Small intestine (tissue), 7 donors: ENCODE results near the gene MT1F. TPM values are rescaled to one million over a fixed set of nuclear protein-coding genes. Genes with fewer than 3 reads are reported as not detected.
"Not testable (repeated sequence)": the region's sequence is repeated elsewhere in the genome, so short reads cannot be mapped to it uniquely, and the experiment has no call there.

Experiments
- DNase-seq, 2 donors: peaks; one replicate each; pipeline versions ENCODE4 v3.0.0 to v3.0.0-alpha.2; 2013
- FAIRE-seq: peaks from 2 replicates; lab custom pipeline; 2012; peaks lifted over from hg19 to GRCh38; lab: Jason Lieb, UNC
- H3K27ac ChIP-seq, 3 donors: one replicate each; pipeline ENCODE4 v1.5.1; 2013; ENCODE audit warnings: low read length in 2 of 3, mild to moderate bottlenecking in 2 of 3, control low read depth in 1 of 3, inconsistent platforms in 1 of 3, low read depth in 1 of 3, moderate library complexity in 1 of 3
- H3K27me3 ChIP-seq, 3 donors: one replicate each; pipeline ENCODE4 v1.6.1; 2013; ENCODE audit warnings: low read length in 3 of 3, inconsistent platforms in 1 of 3; ENCODE audit not compliant: control insufficient read depth in 3 of 3, insufficient read depth in 3 of 3
- H3K36me3 ChIP-seq, 3 donors: one replicate each; pipeline ENCODE4 v1.6.1; 2013; ENCODE audit warnings: low read length in 3 of 3, inconsistent platforms in 1 of 3, low read depth in 1 of 3, mild to moderate bottlenecking in 1 of 3, moderate library complexity in 1 of 3; ENCODE audit not compliant: control insufficient read depth in 3 of 3, insufficient read depth in 2 of 3
- H3K4me1 ChIP-seq, 3 donors: one replicate each; pipeline ENCODE4 v1.6.1; 2013; ENCODE audit warnings: low read length in 2 of 3, inconsistent platforms in 1 of 3, low read depth in 1 of 3, mild to moderate bottlenecking in 1 of 3, moderate library complexity in 1 of 3; ENCODE audit not compliant: control insufficient read depth in 3 of 3, insufficient read depth in 2 of 3
- H3K4me3 ChIP-seq, 3 donors: one replicate each; pipeline ENCODE4 v1.5.1; 2013; ENCODE audit warnings: low read length in 3 of 3, control low read depth in 1 of 3, inconsistent platforms in 1 of 3, low read depth in 1 of 3, mild to moderate bottlenecking in 1 of 3, moderate library complexity in 1 of 3
- H3K9me3 ChIP-seq, 2 donors: one replicate each; pipeline ENCODE4 v1.6.1; 2013; ENCODE audit warnings: low read depth in 1 of 2, low read length in 1 of 2; ENCODE audit not compliant: control insufficient read depth in 2 of 2, insufficient read depth in 1 of 2
- WGBS, 3 donors: extraction: QIAGEN DNeasy Blood & Tissue Kit; methylation state at CpG; one replicate each; pipeline ENCODE4 v1.1.7; 2013; 5-methylcytosine and 5-hydroxymethylcytosine counted together
- polyA plus RNA-seq, 4 donors: library from polyadenylated mRNA; stranded (reverse) in 3 of 4; unstranded in 1 of 4; fragments of 200-250 nt in 3 of 4; fragments of 120-200 nt in 1 of 4; gene quantifications; one replicate each; pipeline versions ENCODE4 v1.2.1 to v1.2.3, GENCODE V29; 2013
- donor health status: healthy with polysubstance abuse.
- donor health status: control.
- donor health status: control.
- donor health status: Bipolar disorder and iron deficiency.
- donor health status: healthy.

The MT1F gene
- polyA plus RNA-seq, 4 donors, result 13.4 to 189 (median 29.1) TPM

DNA sequence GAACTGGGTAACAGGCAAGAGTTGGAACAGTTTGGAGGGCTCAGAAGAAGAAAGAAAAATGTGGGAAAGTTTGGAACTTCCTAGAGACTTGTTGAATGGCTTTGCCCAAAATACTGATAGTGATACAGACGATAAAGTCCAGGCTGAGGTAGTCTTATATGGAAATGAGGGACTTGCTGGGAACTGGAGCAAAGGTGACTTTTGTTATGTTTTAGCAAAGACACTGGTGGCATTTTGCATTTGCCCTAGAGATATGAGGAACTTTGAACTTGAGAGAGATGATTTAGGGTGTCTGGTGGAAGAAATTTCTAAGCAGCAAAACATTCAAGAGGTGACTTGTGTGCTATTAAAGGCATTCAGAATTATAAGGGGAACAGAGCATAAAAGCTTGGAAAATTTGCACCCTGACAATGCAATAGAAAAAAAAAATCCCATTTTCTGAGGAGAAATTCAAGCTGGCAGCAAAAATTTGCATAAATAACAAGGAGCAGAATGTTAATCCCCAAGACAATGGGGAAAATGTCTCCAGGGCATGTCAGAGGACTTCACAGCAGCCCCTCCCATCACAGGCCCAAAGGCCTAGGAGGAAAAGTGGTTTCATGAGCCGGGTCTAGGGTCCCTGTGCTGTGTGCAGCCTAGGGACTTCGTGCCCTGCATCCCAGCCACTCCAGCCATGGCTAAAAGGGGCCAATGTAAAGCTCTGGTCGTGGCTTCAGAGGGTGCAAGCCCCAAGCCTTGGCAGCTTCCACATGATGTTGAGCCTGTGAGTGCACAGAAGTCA, 35.9 kb upstream of the MT1F start:
- not testable (repeated sequence) for H3K4me1 ChIP-seq, H3K9me3 ChIP-seq, FAIRE-seq, H3K4me3 ChIP-seq, H3K27ac ChIP-seq, DNase-seq, H3K36me3 ChIP-seq
- 59 to 72% (median 64%) methylated on average over 4 of the region's 4 CpGs for WGBS, 3 donors
- H3K27me3 ChIP-seq, result peaks cover 0 to 28% (median 0%) of the 10 kb centered on the region in 3 donors

DNA sequence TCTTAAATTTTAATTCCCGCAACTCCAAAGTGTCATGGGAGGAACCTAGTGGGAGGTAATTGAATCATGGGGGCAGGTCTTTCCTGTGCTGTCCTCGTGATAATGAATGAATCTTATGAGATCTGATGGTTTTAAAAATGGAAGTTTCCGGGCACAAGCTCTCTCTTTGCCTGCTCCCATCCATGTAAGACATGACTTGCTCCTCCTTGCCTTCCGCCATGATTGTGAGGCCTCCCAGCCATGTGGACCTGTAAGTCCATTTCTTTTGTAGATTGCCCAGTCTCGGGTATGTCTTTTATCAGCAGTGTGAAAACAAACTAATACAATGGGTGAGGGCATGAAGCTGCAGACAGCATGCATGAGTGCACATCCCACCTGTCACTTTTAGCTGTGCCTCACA, 34.6 kb upstream of the MT1F start:
- H3K4me1 ChIP-seq, DNase-seq, H3K36me3 ChIP-seq, H3K9me3 ChIP-seq, H3K27ac ChIP-seq, FAIRE-seq, H3K4me3 ChIP-seq: not testable (repeated sequence)
- 87 to 89% (median 87%) methylated on average over 5 of the region's 5 CpGs for WGBS, 3 donors
- peaks cover 0 to 19% (median 0%) of the 10 kb centered on the region in 3 donors for H3K27me3 ChIP-seq

DNA sequence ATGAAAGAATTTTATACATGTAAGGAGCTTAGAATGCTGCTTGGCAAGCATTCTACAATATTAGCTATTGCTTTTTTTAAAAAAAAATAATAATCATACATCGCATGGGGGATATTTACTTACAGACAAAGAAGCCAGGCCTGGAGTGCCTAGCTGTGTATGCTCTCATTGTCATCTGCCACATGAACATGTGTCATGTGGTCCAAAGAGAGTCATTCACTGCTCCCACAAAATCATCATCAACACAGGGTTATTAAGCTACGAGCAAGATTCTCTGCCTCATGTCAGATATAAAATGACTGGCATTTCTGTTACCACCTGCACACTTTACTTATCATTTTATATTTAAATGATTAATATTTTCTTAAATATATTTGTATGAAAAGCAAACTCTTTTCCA, 34.1 kb upstream of the MT1F start:
- H3K27ac ChIP-seq, result no peak overlapping the region
- no peaks in the 10 kb centered on the region for H3K36me3 ChIP-seq
- DNase-seq (no peak), FAIRE-seq (no peak)
- no peak overlapping the region for H3K4me3 ChIP-seq
- H3K4me1 ChIP-seq, result peaks cover 0 to 3% (median 0%) of the 10 kb centered on the region in 3 donors
- H3K27me3 ChIP-seq, result peaks cover 0 to 15% (median 0%) of the 10 kb centered on the region in 3 donors
- WGBS, 3 donors, result 90 to 96% (median 92%) methylated on average over 2 of the region's 2 CpGs
- H3K9me3 ChIP-seq, result no peaks in the 10 kb centered on the region

DNA sequence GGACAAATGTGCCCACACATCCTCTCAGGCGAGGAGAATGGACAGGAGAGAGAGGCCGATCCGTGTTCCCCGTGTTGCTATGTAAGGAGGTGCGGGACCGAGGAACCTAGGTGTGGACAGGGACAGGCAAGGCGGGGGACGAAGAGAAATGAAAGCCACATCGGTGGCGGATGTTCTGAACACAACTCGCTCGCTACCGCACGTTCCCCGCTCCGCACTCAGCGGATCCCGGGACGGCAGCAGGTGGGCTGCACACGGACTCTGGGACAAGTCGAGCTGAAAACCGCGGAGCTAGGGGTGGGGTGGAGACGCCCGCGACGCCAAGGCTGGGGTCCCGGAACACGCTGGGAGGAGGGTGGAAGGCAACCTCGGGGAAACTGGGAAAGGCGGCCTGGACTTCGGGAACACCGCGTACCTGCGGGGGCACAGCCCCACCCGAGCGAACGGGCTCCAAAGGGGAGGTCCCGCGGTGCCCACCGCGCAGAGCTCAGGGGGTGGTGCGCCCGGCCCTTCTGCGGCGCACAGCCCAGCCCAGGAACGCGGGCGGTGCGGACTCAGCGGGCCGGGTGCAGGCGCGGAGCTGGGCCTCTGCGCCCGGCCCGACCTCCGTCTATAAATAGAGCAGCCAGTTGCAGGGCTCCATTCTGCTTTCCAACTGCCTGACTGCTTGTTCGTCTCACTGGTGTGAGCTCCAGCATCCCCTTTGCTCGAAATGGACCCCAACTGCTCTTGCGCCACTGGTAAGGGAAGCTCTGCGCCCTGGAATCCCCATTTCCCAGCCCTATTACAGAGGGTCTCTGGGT, 32.4 kb upstream of the MT1F start, which contains the start of gene MT1E:
Gene MT1E (plus strand): TSS at position 642 of the 803 bp plus-strand sequence. CDS start 71 bp downstream, at position 713.
- H3K27ac ChIP-seq, result peak within 1 kb of the TSS; percentile 39 to 95 (median 49)
- H3K4me3 ChIP-seq, result peak within 1 kb of the TSS in 2 of 3 donors; percentile 64 to 77
- H3K36me3 ChIP-seq, result no peaks in the 10 kb centered on the region
- 2 to 3% (median 3%) methylated on average over 57 to 62 of the region's 62 CpGs for WGBS, 3 donors
- FAIRE-seq (no peak), DNase-seq (peak; percentile 73 to 91)
- peaks cover 0 to 3% (median 0%) of the 10 kb centered on the region in 3 donors for H3K4me1 ChIP-seq
- H3K27me3 ChIP-seq, result peaks cover 0 to 12% (median 0%) of the 10 kb centered on the region in 3 donors
- H3K9me3 ChIP-seq, result no peaks in the 10 kb centered on the region

DNA sequence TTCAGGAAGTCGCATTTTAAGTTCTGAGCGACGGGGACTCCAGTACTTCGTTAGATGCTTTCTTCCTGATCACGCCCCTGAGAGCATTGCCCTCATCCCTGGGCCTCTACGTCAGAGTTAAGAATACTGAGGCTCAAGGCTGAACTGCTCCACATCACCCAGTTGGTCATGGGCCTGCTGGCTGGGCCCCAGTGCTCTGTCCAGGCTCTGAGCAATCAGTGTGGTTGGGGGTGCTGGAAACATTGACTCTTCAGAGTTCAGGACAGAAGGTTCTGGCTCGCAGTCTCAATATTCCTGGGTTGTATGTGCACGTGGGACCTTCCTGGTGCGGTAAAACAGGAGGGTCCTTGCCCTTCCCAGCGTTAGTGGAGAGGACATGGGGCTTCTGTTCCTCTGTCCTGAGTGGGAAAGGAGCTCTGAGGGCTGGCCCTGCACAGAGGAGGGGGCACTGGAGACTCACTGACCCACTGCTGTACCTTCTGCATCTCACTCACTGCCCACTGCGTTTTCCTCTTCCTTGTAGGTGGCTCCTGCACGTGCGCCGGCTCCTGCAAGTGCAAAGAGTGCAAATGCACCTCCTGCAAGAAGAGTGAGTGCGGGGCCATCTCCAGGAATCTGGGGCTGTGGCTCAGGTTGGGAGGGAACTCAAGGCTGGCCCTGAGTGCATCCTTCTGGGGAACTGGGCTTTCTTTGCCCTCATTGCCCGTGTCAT, 31.7 kb upstream of the MT1F start:
- no peak for FAIRE-seq
- peak in 1 of 2 donors; percentile 48 for DNase-seq
- Histone ChIP-seq H3K27me3 (peaks cover 0 to 15% (median 0%) of the 10 kb centered on the region in 3 donors), H3K36me3 (no peaks in the 10 kb centered on the region), H3K4me3 (peak overlapping the region in 2 of 3 donors; percentile 64 to 77), H3K27ac (peak overlapping the region in 2 of 3 donors; percentile 39 to 95), H3K4me1 (peaks cover 0 to 3% (median 0%) of the 10 kb centered on the region in 3 donors), H3K9me3 (no peaks in the 10 kb centered on the region)
- WGBS, 3 donors, result 11 to 26% (median 13%) methylated on average over 16 of the region's 16 CpGs

DNA sequence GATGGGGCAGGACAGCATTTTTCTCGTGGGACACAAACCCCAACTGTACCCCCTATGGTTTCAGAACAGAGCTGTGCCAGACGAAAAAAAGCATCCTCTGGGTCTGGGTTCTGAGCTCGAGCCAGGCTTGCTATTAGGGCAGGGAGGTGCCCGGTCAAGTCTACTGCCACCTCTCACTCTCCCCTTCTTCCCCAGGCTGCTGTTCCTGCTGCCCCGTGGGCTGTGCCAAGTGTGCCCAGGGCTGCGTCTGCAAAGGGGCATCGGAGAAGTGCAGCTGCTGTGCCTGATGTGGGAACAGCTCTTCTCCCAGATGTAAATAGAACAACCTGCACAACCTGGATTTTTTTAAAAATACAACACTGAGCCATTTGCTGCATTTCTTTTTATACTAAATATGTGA, 31.1 kb upstream of the MT1F start:
- Histone ChIP-seq H3K9me3 (no peaks in the 10 kb centered on the region), H3K4me3 (peak overlapping the region in 1 of 3 donors; percentile 77), H3K27ac (peak overlapping the region in 1 of 3 donors; percentile 59), H3K4me1 (peaks cover 0 to 3% (median 0%) of the 10 kb centered on the region in 3 donors), H3K27me3 (peaks cover 0 to 21% (median 0%) of the 10 kb centered on the region in 3 donors), H3K36me3 (no peaks in the 10 kb centered on the region)
- no peak for FAIRE-seq
- 9 to 46% (median 19%) methylated on average over 7 of the region's 7 CpGs for WGBS, 3 donors
- no peak for DNase-seq

DNA sequence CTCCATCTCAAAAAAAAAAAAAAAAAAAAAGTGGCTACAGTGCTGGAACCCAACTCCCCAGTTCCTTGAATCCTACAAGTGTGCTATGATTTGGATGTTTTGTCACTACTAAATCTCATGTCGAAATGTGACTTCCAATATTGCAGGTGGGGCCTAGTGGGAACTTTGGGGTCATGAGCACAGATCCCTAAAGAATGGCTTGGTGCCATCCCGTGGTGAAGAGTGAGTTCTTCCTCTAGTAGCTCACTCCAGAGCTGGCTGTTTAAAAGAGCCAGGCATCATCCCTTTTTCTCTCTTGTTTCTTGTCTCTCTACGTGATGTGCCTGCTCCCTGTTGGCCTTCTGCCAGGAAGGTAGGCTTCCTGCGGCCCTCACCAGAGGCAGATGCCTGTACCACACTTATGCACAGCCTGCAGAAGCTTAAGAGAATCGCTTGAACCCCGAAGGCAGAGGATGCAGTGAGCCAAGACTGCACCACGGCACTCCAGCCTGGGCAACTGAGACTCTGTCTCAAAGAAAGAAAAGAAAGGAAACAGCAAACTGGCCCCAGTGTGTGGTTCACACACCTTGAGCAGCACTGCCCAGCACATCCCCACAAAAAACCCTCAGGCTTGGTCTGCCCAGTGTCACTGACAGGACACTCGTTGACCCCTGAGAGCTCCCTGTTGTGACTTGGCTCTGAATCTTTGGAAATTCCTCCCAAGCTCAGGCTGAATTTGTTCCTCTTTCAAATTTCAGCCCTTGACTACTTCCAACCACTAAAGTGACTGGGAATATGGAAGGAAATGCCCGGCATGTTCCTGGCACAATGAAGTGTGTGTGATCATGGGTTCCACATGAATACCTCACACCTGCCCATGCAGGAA, 29.0 kb upstream of the MT1F start:
- Histone ChIP-seq H3K4me1 (peaks cover 0 to 3% (median 0%) of the 10 kb centered on the region in 3 donors), H3K27me3 (peaks cover 0 to 42% (median 5%) of the 10 kb centered on the region in 3 donors), H3K27ac (no peak overlapping the region), H3K4me3 (no peak overlapping the region), H3K36me3 (no peaks in the 10 kb centered on the region), H3K9me3 (no peaks in the 10 kb centered on the region)
- WGBS, 3 donors, result 70 to 75% (median 74%) methylated on average over 9 of the region's 9 CpGs
- no peak for DNase-seq
- FAIRE-seq, result no peak
